Activated CD8-positive, alpha-beta memory T cell treated with anti-CD3 and anti-CD28 coated beads, Interleukin-2, amount 50 U/mL, for 48 hours (primary cell): ENCODE data around the gene PROC.

Source experiments
- DNase-seq: peaks from one replicate; pipeline ENCODE4 v3.0.0-alpha.2; 2020

The PROC gene

DNA sequence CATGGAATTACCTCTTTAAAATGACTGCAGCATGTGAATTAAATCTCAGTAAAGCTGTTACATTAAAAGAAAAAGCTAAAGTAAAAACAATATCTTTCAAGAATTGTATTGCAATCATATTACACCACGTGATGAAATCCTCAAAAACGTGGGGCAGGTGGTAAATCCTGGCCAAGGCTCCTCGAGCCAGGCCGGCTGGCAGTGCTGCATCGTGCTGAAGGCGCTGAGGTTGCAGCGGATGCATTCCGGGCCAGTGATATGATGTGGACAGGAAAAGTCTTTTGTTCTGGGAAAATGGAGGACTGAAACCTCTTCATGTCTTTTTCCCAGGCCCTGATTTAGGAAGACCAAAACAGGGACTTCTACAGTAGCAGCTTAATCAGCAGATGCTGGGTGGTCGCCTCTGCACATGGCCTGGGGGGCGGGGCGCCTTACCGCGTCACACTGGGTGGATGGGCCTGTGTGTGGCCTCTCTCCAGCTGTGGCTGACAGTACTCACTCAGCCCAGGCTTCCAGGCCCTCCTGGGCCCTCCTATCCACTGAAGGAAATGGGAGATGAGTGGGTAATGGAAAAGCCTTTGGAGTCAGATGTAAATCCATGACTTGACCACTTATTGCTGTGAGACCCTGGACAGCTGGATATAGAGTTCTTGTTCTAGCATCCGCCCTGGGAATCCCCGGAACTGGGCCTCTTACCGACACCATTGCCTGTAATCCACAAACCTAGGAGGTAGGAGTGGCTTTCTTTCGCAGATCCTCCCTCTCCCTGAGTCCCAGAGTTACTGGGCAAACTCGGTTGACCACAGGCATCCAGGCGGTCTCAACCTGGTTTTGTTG is 45.1 kb downstream of the PROC start:
- no peak for DNase-seq

DNA sequence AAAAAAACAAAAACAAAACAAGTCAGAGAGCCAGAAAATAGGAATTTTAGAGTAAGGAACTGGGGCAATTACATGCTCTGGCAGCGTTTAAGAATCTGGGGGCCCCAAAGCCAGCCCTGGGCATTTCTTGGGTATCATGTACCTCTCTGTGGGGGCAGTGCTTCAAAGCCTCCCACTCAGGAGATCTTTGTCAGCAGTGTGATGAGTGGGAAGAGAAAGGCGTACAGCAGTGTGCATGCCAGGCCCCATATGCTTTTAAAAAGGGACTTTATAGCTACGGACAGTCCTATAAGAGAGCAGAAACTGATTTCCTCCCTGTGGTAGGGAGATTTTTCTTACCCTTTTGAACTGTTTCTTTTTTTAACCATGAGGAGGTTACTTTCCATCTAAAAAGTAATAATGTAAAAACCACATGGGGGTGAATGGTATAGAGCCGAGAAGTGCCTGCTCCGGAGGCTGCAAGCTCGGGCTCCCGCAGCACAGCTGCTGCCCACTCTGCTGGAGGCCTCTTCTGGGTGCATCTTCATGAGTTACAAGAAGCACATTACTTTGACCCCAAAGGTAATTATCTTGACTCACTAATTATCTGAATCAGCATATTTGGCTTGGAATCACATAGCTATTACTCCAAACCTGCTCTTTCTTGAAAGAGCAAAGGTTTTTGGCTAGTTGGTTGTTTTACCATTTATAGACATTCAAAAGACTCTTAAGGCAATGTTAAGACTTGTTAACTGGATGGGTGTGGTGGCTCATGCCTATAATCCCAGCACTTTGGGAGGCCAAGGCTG is 46.4 kb downstream of the PROC start:
- DNase-seq: no peak

DNA sequence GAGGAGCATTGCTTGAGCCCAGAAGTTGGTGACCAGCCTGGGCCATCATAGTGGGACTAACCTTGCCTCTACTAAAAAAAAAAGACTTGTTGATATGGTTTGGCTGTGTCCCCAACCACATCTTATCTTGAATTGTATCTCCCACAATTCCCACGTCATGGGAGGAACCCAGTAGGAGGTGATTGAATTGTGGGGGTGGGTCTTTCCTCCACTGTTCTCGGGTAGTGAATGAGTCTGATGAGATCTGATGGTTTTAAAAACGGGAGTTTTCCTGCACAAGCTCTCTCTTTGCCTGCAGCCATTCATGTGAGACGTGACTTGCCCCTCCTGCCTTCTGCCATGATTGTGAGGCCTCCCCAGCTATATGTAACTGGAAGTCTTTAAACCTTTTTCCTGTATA is 47.0 kb downstream of the PROC start:
- no peak for DNase-seq

DNA sequence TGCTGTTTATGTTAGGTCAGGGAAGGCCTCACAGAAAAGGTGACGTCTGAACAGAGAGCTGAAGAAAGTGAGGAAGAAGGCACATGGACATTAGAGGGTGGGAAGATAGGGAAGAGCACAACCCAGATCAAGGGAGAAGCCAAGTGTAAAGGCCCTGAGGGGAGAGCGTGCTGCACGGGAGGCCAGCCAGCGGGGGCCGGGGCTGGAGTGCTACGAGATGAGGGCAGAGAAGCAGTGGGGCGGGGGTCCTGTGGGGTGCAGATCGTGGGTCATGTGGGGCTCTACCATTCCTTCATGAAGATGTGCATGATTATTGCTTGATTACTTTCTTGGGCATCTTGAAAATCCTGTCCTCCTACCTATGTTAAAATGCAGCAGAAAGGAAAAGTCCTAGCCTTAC is 50.8 kb downstream of the PROC start:
- DNase-seq: no peak

DNA sequence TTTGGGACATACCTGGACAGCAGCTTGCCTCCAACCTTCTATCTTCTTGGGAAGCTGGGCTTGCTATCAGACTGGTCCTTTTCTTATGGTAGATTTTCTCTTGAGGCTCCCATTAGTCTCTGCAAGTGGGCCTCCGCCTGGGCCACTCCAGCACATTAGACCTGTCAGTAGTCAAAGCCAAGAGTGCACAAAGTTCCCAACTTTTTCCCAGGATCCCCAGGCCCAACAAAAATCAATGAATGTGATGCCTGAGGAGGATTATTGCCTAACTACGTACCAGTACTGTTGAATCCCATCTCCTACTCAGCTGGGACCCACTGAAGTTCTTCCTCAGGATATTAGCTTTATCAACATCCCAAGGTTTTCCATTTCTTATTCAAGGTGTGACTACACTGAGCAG is 51.7 kb downstream of the PROC start:
- DNase-seq: no peak

DNA sequence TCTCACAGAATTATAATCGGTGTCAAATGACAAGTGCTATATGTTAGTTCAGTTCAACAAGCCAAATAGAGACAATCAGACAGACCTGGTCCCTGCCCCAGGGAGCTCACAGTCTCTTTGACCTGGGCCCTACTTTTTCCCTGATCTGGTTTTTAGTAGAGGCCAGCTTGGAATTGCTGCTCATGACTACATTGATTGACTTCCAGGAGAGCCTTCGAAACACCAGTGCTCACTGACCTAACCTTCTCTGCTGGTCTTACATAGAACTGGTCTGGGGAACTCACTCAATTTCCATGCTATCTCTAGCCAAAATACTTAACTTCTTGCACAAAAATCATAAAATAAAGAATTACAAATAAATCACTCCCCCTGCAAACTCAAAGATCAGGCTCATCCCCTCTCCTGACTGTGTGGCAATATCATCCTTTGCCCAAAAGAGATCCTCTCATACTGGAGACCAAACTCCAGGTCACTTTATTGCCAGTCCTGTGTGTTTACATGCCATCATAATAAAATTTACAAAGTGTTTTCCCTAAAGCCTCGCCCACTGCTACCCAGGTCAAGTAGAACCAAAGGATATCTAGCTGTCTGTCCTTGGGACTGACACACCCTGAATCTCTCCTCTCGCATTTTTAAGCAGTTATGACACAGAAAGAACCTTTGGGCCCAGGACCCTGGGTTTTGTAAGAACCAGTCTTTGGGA is 53.2 kb downstream of the PROC start:
- DNase-seq: no peak

DNA sequence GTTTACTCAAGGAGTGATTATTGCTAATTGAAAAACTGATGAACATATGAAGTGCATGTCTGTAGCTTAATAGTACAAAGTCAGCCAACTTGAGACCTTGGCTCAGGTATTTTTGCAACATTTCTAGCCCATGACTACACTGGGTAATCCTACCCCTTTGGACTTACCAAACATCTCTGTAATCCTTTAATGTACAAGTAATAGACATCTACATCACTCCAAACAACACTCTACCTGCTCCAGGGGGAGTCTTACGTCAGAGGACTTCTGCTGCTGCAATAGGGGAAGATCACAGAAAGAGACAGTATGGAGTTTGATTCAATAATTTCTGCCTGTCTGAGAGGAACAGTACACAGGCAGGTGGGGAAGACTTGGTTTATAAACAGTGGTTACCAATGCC is 54.0 kb downstream of the PROC start:
- DNase-seq: no peak

DNA sequence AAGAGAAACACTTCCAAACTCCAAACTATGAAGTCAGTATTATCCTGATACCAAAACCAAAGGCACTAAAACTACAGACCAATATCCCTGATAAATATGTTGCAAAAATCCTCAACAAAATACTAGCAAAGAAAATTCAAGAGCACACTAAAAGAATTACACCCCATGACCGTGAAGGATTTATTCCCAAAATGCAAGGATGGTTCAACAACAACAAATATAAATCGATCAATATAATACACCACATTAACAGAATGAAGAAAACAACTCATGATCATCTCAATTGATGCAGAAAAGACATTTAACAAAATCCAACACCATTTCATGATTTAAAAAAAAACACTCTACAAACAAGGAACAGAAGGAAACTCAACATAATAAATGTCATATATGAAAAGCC is 57.6 kb downstream of the PROC start:
- DNase-seq: no peak
